H1 (cell line): ENCODE results near the gene LY6G5B. TPM values are rescaled to one million over a fixed set of nuclear protein-coding genes. Genes with fewer than 3 reads are reported as not detected.

ENCODE experiments used
- CTCF ChIA-PET: fragments of 300-600 bp; sonication (Branson Sonifier 250); formaldehyde crosslinking; loops from one replicate; lab custom pipeline; 2021; ENCODE audit not compliant: partially characterized antibody; lab: Charles Lee
- POLR2A ChIA-PET: fragments of 300-600 bp; sonication (Branson Sonifier 250); formaldehyde crosslinking; loops from one replicate; lab custom pipeline; 2021; ENCODE audit warnings: inconsistent platforms; ENCODE audit not compliant: partially characterized antibody; lab: Charles Lee
- DNase-seq, 2 experiments: peaks; one replicate each; pipeline versions ENCODE4 v3.0.0 to v3.0.0-alpha.2; 2010 to 2022; ENCODE audit warnings: low spot score in 2 of 2, low read depth in 1 of 2, mixed read lengths in 1 of 2
- FAIRE-seq: peaks from 2 replicates; lab custom pipeline; 2011; peaks lifted over from hg19 to GRCh38; lab: Jason Lieb, UNC
- H2AFZ ChIP-seq: 2 replicates; pipeline ENCODE4 v1.8.1; 2012; ENCODE audit warnings: low read length, inconsistent platforms
- H2AK5ac ChIP-seq: 2 replicates; pipeline ENCODE4 v1.6.1; 2013; ENCODE audit warnings: low read depth, low read length
- H2BK120ac ChIP-seq: replicated peaks from 2 replicates; pipeline ENCODE3; 2013; ENCODE audit warnings: low read depth, low read length, inconsistent platforms
- H2BK12ac ChIP-seq: 2 replicates; pipeline ENCODE4 v1.6.1; 2013; ENCODE audit warnings: low read depth, low read length
- H2BK15ac ChIP-seq: 2 replicates; pipeline ENCODE4 v1.6.1; 2013; ENCODE audit warnings: low read length
- H2BK20ac ChIP-seq: 2 replicates; pipeline ENCODE4 v1.6.1; 2013; ENCODE audit warnings: low read length
- H2BK5ac ChIP-seq: 2 replicates; pipeline ENCODE4 v1.6.1; 2013; ENCODE audit warnings: low read depth, low read length
- H3K14ac ChIP-seq: 2 replicates; pipeline ENCODE4 v1.6.1; 2013; ENCODE audit warnings: inconsistent platforms; ENCODE audit not compliant: insufficient read length
- H3K18ac ChIP-seq: 2 replicates; pipeline ENCODE4 v1.6.1; 2013; ENCODE audit warnings: low read length; ENCODE audit errors: extremely low read depth
- H3K23ac ChIP-seq: 2 replicates; pipeline ENCODE4 v1.6.1; 2013; ENCODE audit warnings: inconsistent platforms; ENCODE audit not compliant: insufficient read length
- H3K23me2 ChIP-seq: 2 replicates; pipeline ENCODE4 v1.6.1; 2013; ENCODE audit warnings: low read depth, low read length
- H3K27ac ChIP-seq: 2 replicates; pipeline ENCODE4 v1.6.1; 2011; ENCODE audit warnings: low read depth, low read length, inconsistent platforms
- H3K27me3 ChIP-seq, 4 experiments: replicated peaks in 1 of 4; 1 replicate in 1 of 4; 2 replicates in 3 of 4; pipeline versions ENCODE4 v1.6.1 to v1.8.1; 2011 to 2013; ENCODE audit warnings: low read length in 3 of 4, mild to moderate bottlenecking in 3 of 4, inconsistent platforms in 2 of 4, mixed read lengths in 2 of 4, moderate library complexity in 1 of 4; ENCODE audit not compliant: control insufficient read depth in 3 of 4, insufficient read depth in 3 of 4; ENCODE audit errors: extremely low read depth in 1 of 4
- H3K36me3 ChIP-seq, 4 experiments: 2 replicates each; pipeline versions ENCODE4 v1.6.1 to v1.8.1; 2011 to 2013; ENCODE audit warnings: mild to moderate bottlenecking in 4 of 4, low read length in 3 of 4, moderate library complexity in 2 of 4, control low read depth in 1 of 4, inconsistent platforms in 1 of 4; ENCODE audit not compliant: insufficient read depth in 4 of 4, control insufficient read depth in 2 of 4
- H3K4ac ChIP-seq: replicated peaks from 2 replicates; pipeline ENCODE3; 2013; ENCODE audit warnings: low read length, low read depth, mixed read lengths, inconsistent platforms; ENCODE audit not compliant: insufficient read length
- H3K4me1 ChIP-seq, 4 experiments: replicated peaks in 1 of 4; 1 replicate in 1 of 4; 2 replicates in 3 of 4; pipeline versions ENCODE4 v1.6.1 to v1.8.1; 2011 to 2013; ENCODE audit warnings: low read length in 3 of 4, inconsistent platforms in 2 of 4, mixed read lengths in 1 of 4; ENCODE audit not compliant: insufficient read depth in 4 of 4, control insufficient read depth in 3 of 4
- H3K4me2 ChIP-seq, 2 experiments: 2 replicates each; pipeline versions ENCODE4 v1.6.1 to v1.8.1; 2011 to 2013; ENCODE audit warnings: low read depth in 2 of 2, low read length in 2 of 2, control low read depth in 1 of 2, inconsistent platforms in 1 of 2, mild to moderate bottlenecking in 1 of 2; ENCODE audit not compliant: insufficient read depth in 1 of 2
- H3K4me3 ChIP-seq, 4 experiments: fragments of 200-600, 300-600 bp in 1 of 4; sonication (generic), shearing (Covaris generic), sonication (Bioruptor Twin) in 1 of 4; 2 replicates each; pipeline versions ENCODE4 v1.5.1 to v1.8.1; 2011 to 2016; ENCODE audit warnings: low read length in 4 of 4, low read depth in 3 of 4, control low read depth in 2 of 4, inconsistent platforms in 2 of 4, mild to moderate bottlenecking in 2 of 4, mixed read lengths in 1 of 4, moderate library complexity in 1 of 4; ENCODE audit not compliant: insufficient read depth in 2 of 4; ENCODE audit errors: extremely low read depth in 1 of 4
- H3K56ac ChIP-seq: replicated peaks from 2 replicates; pipeline ENCODE3; 2013; ENCODE audit warnings: low read depth, mild to moderate bottlenecking, mixed read lengths, low read length, inconsistent platforms; ENCODE audit not compliant: insufficient read length
- H3K79me1 ChIP-seq: 2 replicates; pipeline ENCODE4 v1.6.1; 2013; ENCODE audit warnings: low read depth, low read length, control low read depth
- H3K79me2 ChIP-seq, 2 experiments: 2 replicates each; pipeline versions ENCODE4 v1.6.1 to v1.8.1; 2012 to 2013; ENCODE audit warnings: low read length in 2 of 2, mild to moderate bottlenecking in 2 of 2, inconsistent platforms in 1 of 2; ENCODE audit not compliant: insufficient read depth in 2 of 2, control insufficient read depth in 1 of 2
- H3K9ac ChIP-seq, 4 experiments: replicated peaks in 1 of 4; 1 replicate in 1 of 4; 2 replicates in 3 of 4; pipeline versions ENCODE4 v1.6.1 to v1.8.1; 2011 to 2013; ENCODE audit warnings: low read depth in 3 of 4, low read length in 3 of 4, control low read depth in 2 of 4, mild to moderate bottlenecking in 2 of 4, moderate library complexity in 2 of 4, inconsistent platforms in 1 of 4; ENCODE audit errors: extremely low read depth in 1 of 4
- H3K9me3 ChIP-seq, 2 experiments: 2 replicates each; pipeline versions ENCODE4 v1.6.1 to v1.8.1; 2012 to 2013; ENCODE audit warnings: mild to moderate bottlenecking in 2 of 2, moderate library complexity in 2 of 2, control low read depth in 1 of 2, inconsistent platforms in 1 of 2, low read depth in 1 of 2, low read length in 1 of 2, mixed read lengths in 1 of 2; ENCODE audit not compliant: insufficient read depth in 2 of 2
- H4K20me1 ChIP-seq, 2 experiments: replicated peaks in 1 of 2; 2 replicates each; pipeline versions ENCODE3 to v1.8.1; 2011 to 2013; ENCODE audit warnings: inconsistent platforms in 2 of 2, low read length in 2 of 2, mild to moderate bottlenecking in 1 of 2; ENCODE audit not compliant: insufficient read depth in 2 of 2, control insufficient read depth in 1 of 2
- H4K5ac ChIP-seq: 2 replicates; pipeline ENCODE4 v1.6.1; 2013; ENCODE audit warnings: low read length, low read depth, mixed read lengths, inconsistent platforms; ENCODE audit not compliant: insufficient read length
- H4K8ac ChIP-seq: 2 replicates; pipeline ENCODE4 v1.8.0; 2013; ENCODE audit warnings: mild to moderate bottlenecking, moderate library complexity, low read length, inconsistent platforms; ENCODE audit not compliant: insufficient read depth; ENCODE audit errors: extremely low read depth
- H4K91ac ChIP-seq: replicated peaks from 2 replicates; pipeline ENCODE3; 2013; ENCODE audit warnings: low read length, mixed read lengths, inconsistent platforms; ENCODE audit not compliant: insufficient read length
- ATF2 ChIP-seq: IDR thresholded peaks from 2 replicates; pipeline ENCODE4 v1.6.1; 2012; ENCODE audit warnings: low read length, inconsistent platforms
- CHD2 ChIP-seq: IDR thresholded peaks from 2 replicates; pipeline ENCODE4 v1.6.1; 2012; ENCODE audit warnings: low read length, improper control_type of control experiment
- CREB1 ChIP-seq: IDR thresholded peaks from 2 replicates; pipeline ENCODE4 v1.6.1; 2012; ENCODE audit warnings: inconsistent platforms
- SP4 ChIP-seq: IDR thresholded peaks from 2 replicates; pipeline ENCODE4 v1.6.1; 2012; ENCODE audit warnings: low read length, inconsistent platforms
- WGBS, 2 experiments: shearing (Covaris generic) in 1 of 2; methylation state at CpG; one replicate each; pipeline versions ENCODE4 v1.1.6 to v1.1.7; 2013 to 2015; ENCODE audit warnings: low lambda C conversion rate in 2 of 2, mixed read lengths in 2 of 2, inconsistent platforms in 1 of 2, low coverage in 1 of 2, missing lambda C conversion rate in 1 of 2; ENCODE audit not compliant: insufficient replicate concordance in 2 of 2, insufficient coverage in 1 of 2, insufficient read length in 1 of 2; ENCODE audit errors: extremely low coverage in 1 of 2, missing lambda C conversion rate in 1 of 2; 5-methylcytosine and 5-hydroxymethylcytosine counted together
- polyA plus RNA-seq, 7 experiments: library from polyadenylated mRNA; depleted of rRNA in 3 of 7; stranded (reverse) in 5 of 7; unstranded in 2 of 7; fragments of >200 nt in 5 of 7; fragments of 200-250 nt in 2 of 7; gene quantifications; 1 replicate in 5 of 7; 2 replicates in 1 of 7; 4 replicates in 1 of 7; pipeline versions ENCODE4 v1.2.1 to v1.2.3, GENCODE V29; 2011 to 2013; ENCODE audit warnings: missing spikeins in 2 of 7, mixed read lengths in 2 of 7
- total RNA-seq: library from RNA; stranded (reverse); fragmentation: NEBNext Ultra II Directional; extraction: Animal tissue kit (Norgen Biotek cat#: 25700); gene quantifications from 2 replicates; pipeline ENCODE4 v1.2.1, GENCODE V29; 2021

Gene LY6G5B
- total and polyA plus RNA-seq, 2 of the 8 experiments (the other 6 are each of a cell fraction or from before 2014, with no cell fraction given), result 10.6 to 12.6 TPM

DNA sequence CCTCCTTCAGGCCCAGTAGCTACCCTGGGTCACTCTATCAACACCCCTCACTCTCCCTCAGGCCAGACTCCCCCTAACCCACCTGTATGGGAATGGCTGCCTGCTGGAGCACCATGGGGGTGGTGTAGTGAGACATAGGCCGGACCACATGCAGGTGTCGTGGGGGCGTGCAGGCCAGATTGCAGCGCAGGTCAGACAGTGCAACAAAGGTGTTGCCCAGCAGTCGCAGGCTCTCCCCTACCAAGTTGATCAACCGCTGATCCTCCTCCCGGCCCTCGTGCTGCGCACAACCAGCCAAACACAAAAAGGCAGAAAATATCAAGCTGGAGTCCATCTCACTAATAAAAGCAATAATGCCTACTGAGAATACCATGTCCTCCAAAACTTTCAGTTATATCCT, 24.5 kb upstream of the LY6G5B start:
- no peak overlapping the region for H3K4me2 ChIP-seq
- no peaks in the 10 kb centered on the region for H3K23me2 ChIP-seq
- H4K5ac ChIP-seq, result no peak overlapping the region
- H3K9me3 ChIP-seq, result no peaks in the 10 kb centered on the region
- no peak overlapping the region for H2AK5ac ChIP-seq
- POLR2A ChIA-PET, result interaction anchor here (0.6 to 34.9 kb wide), 4 partner anchors 9 to 96 kb away, joined by 3 to 883 read pairs (median 376); partner anchors contain the start of genes APOM, BAG6, C6orf47 and CSNK2B
- H3K79me2 ChIP-seq, result peaks cover 0 to 18% of the 10 kb centered on the region in 2 experiments; a peak in 2 of 4 replicates
- H2BK20ac ChIP-seq, result no peak overlapping the region
- H4K8ac ChIP-seq, result no peak overlapping the region; the same call in 1 of the 2 replicates
- no peak overlapping the region for H2BK12ac ChIP-seq
- peaks cover 0 to 5% of the 10 kb centered on the region in 2 experiments for H4K20me1 ChIP-seq
- no peak overlapping the region for H2BK5ac ChIP-seq
- no peak overlapping the region for H3K56ac ChIP-seq
- H3K4ac ChIP-seq, result no peak overlapping the region
- no peak overlapping the region for H2AFZ ChIP-seq
- no peak overlapping the region for H2BK120ac ChIP-seq
- no peaks in the 10 kb centered on the region for H3K27me3 ChIP-seq
- no peaks in the 10 kb centered on the region for H3K4me1 ChIP-seq
- H3K23ac ChIP-seq, result no peak overlapping the region
- no peak overlapping the region for H2BK15ac ChIP-seq
- H3K36me3 ChIP-seq, result peaks cover 49 to 89% (median 74%) of the 10 kb centered on the region in 4 experiments
- H3K4me3 ChIP-seq, result no peak overlapping the region
- no peak overlapping the region for H3K14ac ChIP-seq
- H4K91ac ChIP-seq, result no peak overlapping the region
- H3K27ac ChIP-seq, result no peak overlapping the region
- WGBS, 2 experiments, result 93% methylated on average over 9 of the region's 9 CpGs; no CpG with 5 or more reads in 1 of the 2 experiments
- no peak for FAIRE-seq
- H3K18ac ChIP-seq, result no peak overlapping the region
- DNase-seq, result no peak
- CTCF ChIA-PET, result interaction anchor here (2.8 kb wide), 1 partner anchor 11 kb away, joined by 10 read pairs; no protein-coding TSS in a partner anchor
- no peak overlapping the region for H3K9ac ChIP-seq
- H3K79me1 ChIP-seq, result peaks cover 2% of the 10 kb centered on the region; the same call in 1 of the 2 replicates
- no peak for TF ChIP-seq ATF2
- no peak for TF ChIP-seq CHD2
- TF ChIP-seq SP4, result no peak
- TF ChIP-seq CREB1, result no peak
